Measurements from ENCODE around the gene FGA. TPM values are rescaled to one million over a fixed set of nuclear protein-coding genes. Genes with fewer than 3 reads are reported as not detected.

The FGA gene
- total and polyA plus RNA-seq, 2 of the 8 experiments (the other 6 are each of a cell fraction or from before 2014, with no cell fraction given) = not detected

DNA sequence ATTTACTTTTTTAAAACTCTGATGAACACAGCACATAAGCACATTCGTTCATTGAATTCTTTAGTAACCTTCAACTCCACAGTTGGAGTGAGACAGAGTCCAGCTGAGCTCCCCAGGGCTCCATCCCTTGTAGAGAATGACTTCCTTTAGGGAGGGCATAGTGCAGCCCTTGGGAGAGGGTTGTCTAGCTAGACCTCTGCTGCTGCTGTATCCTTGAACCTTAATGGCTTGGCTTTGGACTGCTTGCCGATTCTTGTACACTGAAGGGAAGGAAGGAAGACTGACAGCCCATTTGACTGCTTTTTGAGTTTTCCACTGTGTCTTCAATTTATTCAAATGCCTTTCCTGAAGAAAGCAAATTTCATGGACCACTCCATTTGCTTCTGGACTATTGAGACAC, 41.3 kb upstream of the FGA start:
- Histone ChIP-seq H3K18ac (ENCODE audit: extremely low read depth, low read length) (no peak overlapping the region), H3K4me1 (replicated peaks in 1 of 4; ENCODE audit: control insufficient read depth in 3 of 4, insufficient read depth in 4 of 4, low read length in 3 of 4) (peaks cover 0 to 7% (median 1%) of the 10 kb centered on the region in 4 experiments; a peak in 2 of 7 replicates), H3K23me2 (ENCODE audit: low read depth, low read length) (peaks cover 5% of the 10 kb centered on the region; the same call in 1 of the 2 replicates), H3K4me3 (ENCODE audit: extremely low read depth in 1 of 4, insufficient read depth in 2 of 4, low read depth in 3 of 4, low read length in 4 of 4) (no peak overlapping the region), H2BK20ac (ENCODE audit: low read length) (no peak overlapping the region), H3K56ac (replicated peaks; ENCODE audit: insufficient read length, low read depth, low read length) (no peak overlapping the region), H2BK120ac (replicated peaks; ENCODE audit: low read depth, low read length) (no peak overlapping the region), H3K36me3 (ENCODE audit: control insufficient read depth in 2 of 4, insufficient read depth in 4 of 4, low read length in 3 of 4) (no peaks in the 10 kb centered on the region), H4K8ac (ENCODE audit: extremely low read depth, insufficient read depth, low read length) (no peak overlapping the region), H2BK5ac (ENCODE audit: low read depth, low read length) (no peak overlapping the region), H3K4me2 (ENCODE audit: insufficient read depth in 1 of 2, low read depth in 2 of 2, low read length in 2 of 2) (no peak overlapping the region), H4K20me1 (replicated peaks in 1 of 2; ENCODE audit: control insufficient read depth in 1 of 2, insufficient read depth in 2 of 2, low read length in 2 of 2) (no peaks in the 10 kb centered on the region), H3K14ac (ENCODE audit: insufficient read length) (no peak overlapping the region), H2AK5ac (ENCODE audit: low read depth, low read length) (no peak overlapping the region), H3K27ac (ENCODE audit: low read depth, low read length) (no peak overlapping the region), H4K5ac (ENCODE audit: insufficient read length, low read depth, low read length) (no peak overlapping the region), H2BK15ac (ENCODE audit: low read length) (no peak overlapping the region), H3K27me3 (replicated peaks in 1 of 4; ENCODE audit: control insufficient read depth in 3 of 4, extremely low read depth in 1 of 4, insufficient read depth in 3 of 4, low read length in 3 of 4) (peaks cover 1 to 17% (median 8%) of the 10 kb centered on the region in 4 experiments), H3K23ac (ENCODE audit: insufficient read length) (no peak overlapping the region), H3K79me1 (ENCODE audit: low read depth, low read length) (no peaks in the 10 kb centered on the region), H4K91ac (replicated peaks; ENCODE audit: insufficient read length, low read length) (no peak overlapping the region), H3K4ac (replicated peaks; ENCODE audit: insufficient read length, low read depth, low read length) (no peak overlapping the region), H3K9ac (replicated peaks in 1 of 4; ENCODE audit: extremely low read depth in 1 of 4, low read depth in 3 of 4, low read length in 3 of 4) (no peak overlapping the region), H2BK12ac (ENCODE audit: low read depth, low read length) (no peak overlapping the region), H2AFZ (ENCODE audit: low read length) (no peak overlapping the region), H3K79me2 (ENCODE audit: control insufficient read depth in 1 of 2, insufficient read depth in 2 of 2, low read length in 2 of 2) (no peaks in the 10 kb centered on the region), H3K9me3 (ENCODE audit: insufficient read depth in 2 of 2, low read depth in 1 of 2, low read length in 1 of 2) (no peaks in the 10 kb centered on the region)
- ChIA-PET POLR2A (ENCODE audit: partially characterized antibody) (interaction anchor here (1.7 kb wide), 1 partner anchor 110 kb away, joined by 5 read pairs; no protein-coding TSS in a partner anchor), CTCF (ENCODE audit: partially characterized antibody) (interaction anchor here (0.6 to 2.9 kb wide), 4 partner anchors 8 to 925 kb away, joined by 3 to 8 read pairs (median 8); no protein-coding TSS in a partner anchor)
- TF ChIP-seq, protein P1, sequence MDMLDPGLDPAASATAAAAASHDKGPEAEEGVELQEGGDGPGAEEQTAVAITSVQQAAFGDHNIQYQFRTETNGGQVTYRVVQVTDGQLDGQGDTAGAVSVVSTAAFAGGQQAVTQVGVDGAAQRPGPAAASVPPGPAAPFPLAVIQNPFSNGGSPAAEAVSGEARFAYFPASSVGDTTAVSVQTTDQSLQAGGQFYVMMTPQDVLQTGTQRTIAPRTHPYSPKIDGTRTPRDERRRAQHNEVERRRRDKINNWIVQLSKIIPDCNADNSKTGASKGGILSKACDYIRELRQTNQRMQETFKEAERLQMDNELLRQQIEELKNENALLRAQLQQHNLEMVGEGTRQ (IDR thresholded peaks at IDR 0.05; ENCODE audit: low read length) = no peak
- no peak for TF ChIP-seq CEBPB (IDR thresholded peaks at IDR 0.05; ENCODE audit: low read depth, low read length)
- no peak for TF ChIP-seq YY1 (IDR thresholded peaks at IDR 0.05; ENCODE audit: low read depth, low read length)
- DNase-seq (ENCODE audit: low read depth in 1 of 2, low spot score in 2 of 2) = no peak
- WGBS, 2 experiments (ENCODE audit: extremely low coverage in 1 of 2, insufficient coverage in 1 of 2, insufficient read length in 1 of 2, insufficient replicate concordance in 2 of 2, low coverage in 1 of 2, low lambda C conversion rate in 2 of 2, missing lambda C conversion rate in 1 of 2) = 79% methylated on average over 2 of the region's 2 CpGs; no CpG with 5 or more reads in 1 of the 2 experiments
- no peak for FAIRE-seq

Data from H1 (cell line).